ENCODE results near the gene RNU5B-1. TPM values are rescaled to one million over a fixed set of nuclear protein-coding genes. Genes with fewer than 3 reads are reported as not detected.
A peak's percentile ranks its signal among the peaks of the same experiment; 100 is the strongest.

The RNU5B-1 gene
- total and polyA plus RNA-seq, 4 donors: 78.5 TPM; not detected in 3

- H3K4me1 ChIP-seq (ENCODE audit: control insufficient read depth, insufficient read depth, low read length): peaks cover 21% of the 10 kb centered on the region
- no peak overlapping the region for H3K4me3 ChIP-seq (ENCODE audit: low read depth, low read length)
- no peaks in the 10 kb centered on the region for H3K27me3 ChIP-seq (ENCODE audit: control insufficient read depth, insufficient read depth, low read length)
- WGBS (ENCODE audit: insufficient coverage): 100% methylated on average over 1 of the region's 3 CpGs
- no peak for DNase-seq (ENCODE audit: low read depth in 4 of 6, low spot score in 6 of 6)
- no peaks in the 10 kb centered on the region for H3K9me3 ChIP-seq (ENCODE audit: control insufficient read depth, insufficient read depth, low read length)
- H3K27ac ChIP-seq (ENCODE audit: low read depth, low read length): no peak overlapping the region
- H3K36me3 ChIP-seq (ENCODE audit: control insufficient read depth, insufficient read depth, low read length): no peaks in the 10 kb centered on the region
Observed at GRCh38 chr15:65305776-65306175, 1.3 kb downstream of the RNU5B-1 start.

GRCh38 chr15:65306551-65306950, 2.1 kb downstream of the RNU5B-1 start:
- H3K27ac ChIP-seq (ENCODE audit: low read depth, low read length): no peak overlapping the region
- H3K4me3 ChIP-seq (ENCODE audit: low read depth, low read length): no peak overlapping the region
- no peaks in the 10 kb centered on the region for H3K36me3 ChIP-seq (ENCODE audit: control insufficient read depth, insufficient read depth, low read length)
- no peak for DNase-seq (ENCODE audit: low read depth in 4 of 6, low spot score in 6 of 6)
- peaks cover 21% of the 10 kb centered on the region for H3K4me1 ChIP-seq (ENCODE audit: control insufficient read depth, insufficient read depth, low read length)
- no peaks in the 10 kb centered on the region for H3K9me3 ChIP-seq (ENCODE audit: control insufficient read depth, insufficient read depth, low read length)
- H3K27me3 ChIP-seq (ENCODE audit: control insufficient read depth, insufficient read depth, low read length): no peaks in the 10 kb centered on the region

DNA sequence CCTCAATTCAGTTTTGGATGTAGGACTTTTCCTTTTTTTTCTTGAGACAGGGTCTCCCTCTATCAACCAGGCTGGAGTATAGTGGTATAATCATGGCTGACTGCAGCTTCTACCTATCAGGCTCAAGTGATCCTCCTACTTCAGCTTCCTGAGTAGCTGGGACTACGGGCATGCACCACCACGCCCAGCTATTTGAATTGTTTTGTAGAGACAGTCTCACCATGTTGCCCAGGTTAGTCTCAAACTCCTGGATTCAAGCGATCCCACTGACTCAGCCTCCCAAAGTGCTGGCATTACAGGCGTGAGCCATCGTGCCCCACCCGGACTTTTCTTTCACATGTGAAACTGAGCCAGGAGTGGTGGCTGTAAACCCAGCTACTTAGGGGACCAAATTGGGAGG, 3.5 kb downstream of the RNU5B-1 start:
- DNase-seq (ENCODE audit: low read depth in 4 of 6, low spot score in 6 of 6): no peak
- 84% methylated on average over 6 of the region's 6 CpGs for WGBS (ENCODE audit: insufficient coverage)

DNA sequence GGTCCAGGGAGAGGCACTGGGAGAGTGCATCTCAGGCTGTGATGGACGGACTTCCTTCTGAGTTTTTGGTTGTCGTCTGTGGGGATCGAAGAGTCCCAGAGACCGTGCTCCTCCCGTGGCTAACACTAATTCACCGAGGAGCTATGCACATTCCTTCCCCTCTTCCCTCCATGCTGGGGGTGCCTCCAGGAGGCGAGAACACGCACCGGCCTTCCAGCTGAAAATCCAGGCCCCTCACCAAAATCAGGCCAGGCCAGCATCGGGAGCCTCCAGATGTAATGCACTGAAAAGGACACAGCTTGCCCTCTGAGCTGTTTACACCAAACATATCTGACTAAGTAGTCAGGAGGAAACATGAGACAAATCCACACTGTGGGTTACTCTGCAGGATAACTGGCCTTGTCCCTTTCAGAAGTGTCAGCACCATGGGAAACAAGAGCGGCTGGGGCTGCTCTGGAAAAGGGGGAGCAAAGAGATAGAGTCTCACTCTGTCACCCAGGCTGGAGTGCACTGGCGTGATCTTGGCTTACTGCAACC, 5.5 kb downstream of the RNU5B-1 start:
- DNase-seq (ENCODE audit: low read depth in 4 of 6, low spot score in 6 of 6): no peak
- H3K27ac ChIP-seq (ENCODE audit: low read depth, low read length): no peak overlapping the region
- WGBS (ENCODE audit: insufficient coverage): 66% methylated on average over 11 of the region's 12 CpGs

More for the DNA sequence above, 3.5 kb downstream of the RNU5B-1 start:
- no peaks in the 10 kb centered on the region for H3K9me3 ChIP-seq (ENCODE audit: control insufficient read depth, insufficient read depth, low read length)
- peaks cover 25% of the 10 kb centered on the region for H3K4me1 ChIP-seq (ENCODE audit: control insufficient read depth, insufficient read depth, low read length)
- H3K27me3 ChIP-seq (ENCODE audit: control insufficient read depth, insufficient read depth, low read length): no peaks in the 10 kb centered on the region
- H3K27ac ChIP-seq (ENCODE audit: low read depth, low read length): no peak overlapping the region
- H3K36me3 ChIP-seq (ENCODE audit: control insufficient read depth, insufficient read depth, low read length): no peaks in the 10 kb centered on the region
- H3K4me3 ChIP-seq (ENCODE audit: low read depth, low read length): no peak overlapping the region

GRCh38 chr15:65310431-65311137, 6.1 kb downstream of the RNU5B-1 start:
- Histone ChIP-seq H3K4me3 (ENCODE audit: low read depth, low read length) (no peak overlapping the region), H3K9me3 (ENCODE audit: control insufficient read depth, insufficient read depth, low read length) (no peaks in the 10 kb centered on the region), H3K27me3 (ENCODE audit: control insufficient read depth, insufficient read depth, low read length) (no peaks in the 10 kb centered on the region), H3K4me1 (ENCODE audit: control insufficient read depth, insufficient read depth, low read length) (peaks cover 13% of the 10 kb centered on the region), H3K36me3 (ENCODE audit: control insufficient read depth, insufficient read depth, low read length) (no peaks in the 10 kb centered on the region), H3K27ac (ENCODE audit: low read depth, low read length) (no peak overlapping the region)
- no peak for DNase-seq (ENCODE audit: low read depth in 4 of 6, low spot score in 6 of 6)
- WGBS (ENCODE audit: insufficient coverage): 93% methylated on average over 8 of the region's 10 CpGs

More for the DNA sequence above, 5.5 kb downstream of the RNU5B-1 start:
- Histone ChIP-seq H3K4me3 (ENCODE audit: low read depth, low read length) (no peak overlapping the region), H3K4me1 (ENCODE audit: control insufficient read depth, insufficient read depth, low read length) (peaks cover 14% of the 10 kb centered on the region), H3K27me3 (ENCODE audit: control insufficient read depth, insufficient read depth, low read length) (no peaks in the 10 kb centered on the region), H3K9me3 (ENCODE audit: control insufficient read depth, insufficient read depth, low read length) (no peaks in the 10 kb centered on the region), H3K36me3 (ENCODE audit: control insufficient read depth, insufficient read depth, low read length) (no peaks in the 10 kb centered on the region)

DNA sequence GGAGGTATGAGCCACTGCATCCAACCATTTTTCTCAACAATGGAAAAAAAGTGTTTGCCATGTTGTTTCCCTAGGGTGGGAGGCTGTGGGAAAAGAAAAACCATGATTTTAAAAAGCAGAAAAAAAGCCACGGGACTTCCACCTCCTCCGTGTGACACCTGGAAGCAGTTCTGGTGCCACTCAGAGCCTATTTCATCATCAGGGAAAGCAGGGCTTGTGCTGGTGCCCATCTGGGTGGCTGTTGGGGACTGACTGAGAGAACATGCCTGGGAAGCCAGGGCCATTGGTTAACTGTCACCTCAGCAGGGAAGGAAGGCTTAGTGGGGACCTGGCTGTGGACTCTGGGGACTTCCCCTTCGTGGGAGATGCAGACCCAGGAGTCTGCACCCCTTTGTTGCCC, 7.3 kb downstream of the RNU5B-1 start:
- H3K4me1 ChIP-seq (ENCODE audit: control insufficient read depth, insufficient read depth, low read length): peaks cover 13% of the 10 kb centered on the region
- no peak for DNase-seq (ENCODE audit: low read depth in 4 of 6, low spot score in 6 of 6)
- H3K27ac ChIP-seq (ENCODE audit: low read depth, low read length): no peak overlapping the region
- H3K4me3 ChIP-seq (ENCODE audit: low read depth, low read length): no peak overlapping the region
- no peaks in the 10 kb centered on the region for H3K27me3 ChIP-seq (ENCODE audit: control insufficient read depth, insufficient read depth, low read length)
- no peaks in the 10 kb centered on the region for H3K9me3 ChIP-seq (ENCODE audit: control insufficient read depth, insufficient read depth, low read length)
- no peaks in the 10 kb centered on the region for H3K36me3 ChIP-seq (ENCODE audit: control insufficient read depth, insufficient read depth, low read length)
- WGBS (ENCODE audit: insufficient coverage): 46% methylated on average over 3 of the region's 3 CpGs

GRCh38 chr15:65312400-65312916, 8.0 kb downstream of the RNU5B-1 start:
- DNase-seq (ENCODE audit: low read depth in 4 of 6, low spot score in 6 of 6): peak in 2 of 6 donors; percentile 47 to 64
- H3K36me3 ChIP-seq (ENCODE audit: control insufficient read depth, insufficient read depth, low read length): no peaks in the 10 kb centered on the region
- H3K27me3 ChIP-seq (ENCODE audit: control insufficient read depth, insufficient read depth, low read length): no peaks in the 10 kb centered on the region
- H3K9me3 ChIP-seq (ENCODE audit: control insufficient read depth, insufficient read depth, low read length): no peaks in the 10 kb centered on the region
- H3K4me3 ChIP-seq (ENCODE audit: low read depth, low read length): no peak overlapping the region
- H3K4me1 ChIP-seq (ENCODE audit: control insufficient read depth, insufficient read depth, low read length): peaks cover 13% of the 10 kb centered on the region
- peak overlapping the region; percentile 7 for H3K27ac ChIP-seq (ENCODE audit: low read depth, low read length)
- 37% methylated on average over 7 of the region's 11 CpGs for WGBS (ENCODE audit: insufficient coverage)

GRCh38 chr15:65318870-65319356, 14.4 kb downstream of the RNU5B-1 start:
- Histone ChIP-seq H3K27ac (ENCODE audit: low read depth, low read length) (no peak overlapping the region), H3K36me3 (ENCODE audit: control insufficient read depth, insufficient read depth, low read length) (no peaks in the 10 kb centered on the region), H3K27me3 (ENCODE audit: control insufficient read depth, insufficient read depth, low read length) (no peaks in the 10 kb centered on the region), H3K4me3 (ENCODE audit: low read depth, low read length) (no peak overlapping the region), H3K4me1 (ENCODE audit: control insufficient read depth, insufficient read depth, low read length) (peaks cover 17% of the 10 kb centered on the region), H3K9me3 (ENCODE audit: control insufficient read depth, insufficient read depth, low read length) (no peaks in the 10 kb centered on the region)
- WGBS (ENCODE audit: insufficient coverage): 36% methylated on average over 5 of the region's 5 CpGs
- DNase-seq (ENCODE audit: low read depth in 4 of 6, low spot score in 6 of 6): peak; percentile 57 to 96 (median 81)

- H3K4me3 ChIP-seq (ENCODE audit: low read depth, low read length): no peak overlapping the region
- peaks cover 9% of the 10 kb centered on the region for H3K36me3 ChIP-seq (ENCODE audit: control insufficient read depth, insufficient read depth, low read length)
- no peaks in the 10 kb centered on the region for H3K27me3 ChIP-seq (ENCODE audit: control insufficient read depth, insufficient read depth, low read length)
- no peaks in the 10 kb centered on the region for H3K9me3 ChIP-seq (ENCODE audit: control insufficient read depth, insufficient read depth, low read length)
- H3K4me1 ChIP-seq (ENCODE audit: control insufficient read depth, insufficient read depth, low read length): peaks cover 38% of the 10 kb centered on the region
- H3K27ac ChIP-seq (ENCODE audit: low read depth, low read length): no peak overlapping the region
- WGBS (ENCODE audit: insufficient coverage): 18% methylated on average over 7 of the region's 9 CpGs
- peak in 3 of 6 donors; percentile 56 to 92 (median 89) for DNase-seq (ENCODE audit: low read depth in 4 of 6, low spot score in 6 of 6)
Observed at GRCh38 chr15:65323071-65323511, 18.6 kb downstream of the RNU5B-1 start.
